ENCODE data around the gene SGCE. TPM values are rescaled to one million over a fixed set of nuclear protein-coding genes. Genes with fewer than 3 reads are reported as not detected.

SGCE gene
- total RNA-seq, 1 experiment from 2014 or later: 166 TPM

DNA sequence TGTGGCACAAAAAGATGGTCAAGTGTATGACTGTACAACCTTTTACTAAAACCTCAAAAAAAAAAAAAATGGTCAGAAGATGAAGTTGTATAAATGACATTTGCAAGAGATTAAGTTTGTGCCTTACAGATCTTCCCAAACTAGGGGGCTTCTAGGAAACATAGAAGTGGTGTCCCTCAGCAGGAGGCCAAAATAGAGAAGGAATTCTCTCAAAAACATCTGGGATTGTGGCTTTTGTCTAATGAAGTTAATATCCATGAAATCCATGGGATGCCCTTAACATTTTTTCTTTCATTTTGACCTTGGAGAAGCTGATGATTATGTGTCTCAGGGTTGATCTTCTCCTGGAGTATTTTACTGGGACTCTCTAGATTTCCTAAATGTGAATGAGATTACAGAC is 84.1 kb downstream of the SGCE start:
- no peak for DNase-seq (ENCODE audit: low read depth)

GRCh38 chr7:94567396-94567795 is 88.5 kb downstream of the SGCE start:
- DNase-seq (ENCODE audit: low read depth): no peak

DNA sequence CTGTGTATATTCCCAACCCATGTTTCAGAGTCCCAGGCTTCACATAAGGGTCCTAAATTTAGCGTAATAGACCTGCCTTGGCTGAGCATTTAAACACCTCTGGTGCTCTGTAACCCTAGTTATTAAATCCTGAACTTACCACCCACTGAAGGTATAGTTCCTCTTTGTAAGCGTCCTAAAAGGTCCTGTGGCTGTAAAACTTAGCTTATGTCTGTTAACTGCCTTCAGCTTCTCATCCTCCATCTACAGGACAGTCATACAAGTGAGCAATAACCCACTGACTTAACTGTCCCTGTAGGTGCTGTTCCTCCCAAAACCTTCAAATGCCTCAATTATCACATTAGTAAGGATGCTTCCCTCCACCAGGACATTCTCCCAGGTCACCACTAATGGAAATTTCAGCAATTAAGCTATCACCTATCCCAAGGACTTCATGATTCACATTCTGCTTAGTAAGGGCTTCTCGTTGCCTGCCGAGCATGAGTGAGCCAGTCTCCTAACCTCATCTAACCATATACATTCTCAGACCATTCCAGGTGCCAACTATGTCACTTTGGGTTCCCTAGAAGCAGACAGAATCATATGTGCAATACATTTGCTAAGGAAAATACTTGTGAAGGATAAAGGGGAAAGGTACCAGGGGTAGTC is 90.6 kb downstream of the SGCE start:
- no peak for DNase-seq (ENCODE audit: low read depth)

DNA sequence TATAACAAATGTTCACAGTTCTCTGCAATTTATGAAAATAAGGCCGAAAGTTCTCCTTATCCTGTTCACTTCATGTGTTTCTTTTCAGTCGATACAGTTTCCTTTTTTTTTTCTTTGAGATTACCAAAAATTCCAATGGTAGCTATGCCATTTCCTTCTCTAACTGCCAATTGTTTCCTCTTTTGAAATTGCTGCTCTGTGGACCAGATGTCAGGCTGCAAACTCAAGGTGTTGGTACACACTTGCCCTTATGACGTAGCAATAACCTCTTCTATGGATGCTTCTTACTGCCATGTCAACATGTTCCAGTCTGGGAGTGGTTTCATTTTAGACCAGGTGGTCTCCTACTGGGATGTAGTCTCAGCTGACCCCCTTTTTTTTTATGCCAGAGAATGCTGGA is 93.4 kb downstream of the SGCE start:
- DNase-seq (ENCODE audit: low read depth): no peak

DNA sequence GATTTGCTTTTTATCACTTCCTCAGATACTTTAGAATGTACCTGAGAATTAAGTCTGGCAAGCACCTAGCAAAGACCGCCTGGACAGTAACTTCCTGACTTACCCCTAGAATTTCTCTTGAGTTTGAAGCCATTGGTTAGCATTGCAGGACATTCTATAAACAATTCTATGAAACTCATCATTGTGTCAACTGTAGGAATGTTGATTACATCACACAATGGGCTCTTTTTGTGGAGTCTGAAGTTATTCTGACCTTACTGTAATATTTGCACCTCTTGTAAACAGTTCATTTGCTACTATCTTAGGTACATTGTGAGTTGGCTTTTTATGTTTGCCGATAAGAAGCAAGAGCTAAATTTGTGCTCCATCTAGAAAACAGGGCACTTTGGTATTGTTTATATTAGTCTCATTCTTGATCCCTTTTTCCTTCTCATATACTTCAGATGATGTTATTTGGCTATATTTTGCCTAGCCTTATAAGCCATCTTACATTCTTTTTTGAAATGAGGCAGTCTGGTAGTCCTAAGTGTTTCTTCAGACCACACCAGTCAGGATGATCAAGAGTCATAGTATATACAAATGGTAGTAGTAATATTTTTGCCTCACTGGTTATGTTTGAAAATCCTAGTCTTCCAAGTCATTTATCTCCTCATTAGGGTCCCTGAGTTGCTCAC is 94.0 kb downstream of the SGCE start:
- peak; percentile 83 for DNase-seq (ENCODE audit: low read depth)

DNA sequence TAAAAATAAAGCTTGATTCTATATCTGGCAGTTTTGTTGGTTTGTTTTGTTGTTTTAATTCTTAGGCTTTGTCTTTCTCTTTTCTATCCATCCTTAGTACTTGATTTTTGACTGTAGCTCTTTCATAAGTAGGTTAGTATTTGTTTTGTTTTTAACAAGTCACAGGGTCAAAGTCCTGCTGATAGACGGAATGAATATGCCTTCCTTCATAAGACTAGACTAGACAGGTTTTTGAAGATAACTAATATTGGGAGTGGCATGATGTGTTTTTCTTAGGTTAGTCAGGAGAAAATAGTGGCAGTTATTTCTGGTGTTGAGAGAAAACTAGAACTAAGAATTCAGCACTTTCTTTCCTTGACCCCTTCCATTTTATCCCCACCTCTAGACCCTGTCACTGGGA is 96.0 kb downstream of the SGCE start:
- no peak for DNase-seq (ENCODE audit: low read depth)

- DNase-seq (ENCODE audit: low read depth): no peak
These were observed 98.7 kb downstream of the SGCE start for GRCh38 chr7:94557215-94557614.

DNA sequence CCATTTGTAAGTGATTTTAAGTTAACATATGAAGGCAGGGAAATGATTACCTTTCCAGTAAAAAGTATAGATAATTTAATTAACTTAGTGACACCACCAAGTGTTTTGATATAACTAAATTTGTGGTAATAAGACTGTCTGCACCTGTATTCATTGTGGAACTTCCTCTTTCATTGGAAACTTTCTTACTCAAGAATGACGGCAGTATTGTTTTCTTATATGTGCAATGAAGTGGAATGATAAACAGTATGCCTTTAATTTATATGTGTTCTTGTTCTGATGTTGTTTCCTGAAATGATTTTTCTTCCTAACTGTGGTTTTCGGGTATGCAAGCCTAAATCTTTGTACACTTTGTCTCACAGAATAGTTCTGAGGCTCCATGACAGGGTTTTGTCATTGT is 99.9 kb downstream of the SGCE start:
- no peak for DNase-seq (ENCODE audit: low read depth)

- no peak for DNase-seq (ENCODE audit: low read depth)
These were observed 108.8 kb downstream of the SGCE start for GRCh38 chr7:94547126-94547525.

- no peak for DNase-seq (ENCODE audit: low read depth)
These were observed 115.5 kb downstream of the SGCE start for GRCh38 chr7:94540428-94540827.

Other genes starting within 250 kb of the SGCE start
- gene CASD1, start 146.3 kb downstream of the SGCE start, total RNA-seq (2014; rRNA removed; shearing (Covaris generic)): 10.5 and 11.9 TPM in 2 replicates